HG02588 (cell line): Measurements from ENCODE around the gene MYO1H.

Source experiments
- ATAC-seq: cut with Tn5 transposase; IDR thresholded peaks from one replicate; pipeline ENCODE4 v1.9.1; 2021; ENCODE audit warnings: mild to moderate bottlenecking, moderate library complexity; ENCODE audit not compliant: unreplicated experiment

Gene MYO1H

GRCh38 chr12:109447482-109447881 is 99.8 kb downstream of the MYO1H start:
- ATAC-seq, result no peak

GRCh38 chr12:109448272-109448671 is 100.6 kb downstream of the MYO1H start:
- ATAC-seq, result no peak

GRCh38 chr12:109448707-109449390 is 101.1 kb downstream of the MYO1H start:
- ATAC-seq, result no peak

- no peak for ATAC-seq
These were observed 102.3 kb downstream of the MYO1H start for GRCh38 chr12:109449845-109450532.

- ATAC-seq, result no peak
These were observed 103.3 kb downstream of the MYO1H start for GRCh38 chr12:109450980-109451379.

- ATAC-seq, result no peak
These were observed 103.7 kb downstream of the MYO1H start for GRCh38 chr12:109451400-109451799.

GRCh38 chr12:109452489-109452888 is 104.8 kb downstream of the MYO1H start:
- no peak for ATAC-seq

GRCh38 chr12:109455706-109456105 is 108.0 kb downstream of the MYO1H start:
- no peak for ATAC-seq

GRCh38 chr12:109458086-109458485 is 110.4 kb downstream of the MYO1H start:
- no peak for ATAC-seq

- no peak for ATAC-seq
These were observed 111.1 kb downstream of the MYO1H start for GRCh38 chr12:109458771-109459208.

GRCh38 chr12:109459247-109459646 is 111.5 kb downstream of the MYO1H start:
- no peak for ATAC-seq

GRCh38 chr12:109460538-109460937 is 112.8 kb downstream of the MYO1H start:
- no peak for ATAC-seq

- ATAC-seq, result no peak
These were observed 113.5 kb downstream of the MYO1H start for GRCh38 chr12:109461049-109461845.

GRCh38 chr12:109461846-109462756 is 114.4 kb downstream of the MYO1H start:
- ATAC-seq, result no peak

- no peak for ATAC-seq
These were observed 115.4 kb downstream of the MYO1H start for GRCh38 chr12:109462868-109463692.

- no peak for ATAC-seq
These were observed 116.1 kb downstream of the MYO1H start for GRCh38 chr12:109463756-109464155.

- no peak for ATAC-seq
These were observed 117.1 kb downstream of the MYO1H start for GRCh38 chr12:109464642-109465351.

- ATAC-seq, result no peak
These were observed 118.6 kb downstream of the MYO1H start for GRCh38 chr12:109466305-109466704.

- no peak for ATAC-seq
These were observed 119.1 kb downstream of the MYO1H start for GRCh38 chr12:109466821-109467220.
